ENCODE data around the gene PARM1. TPM values are rescaled to one million over a fixed set of nuclear protein-coding genes. Genes with fewer than 3 reads are reported as not detected.

The PARM1 gene
- total RNA-seq, 2 donors from 2014 or later = 88.9 to 231 TPM

- Histone ChIP-seq H3K4me1 (peaks cover 0 to 13% of the 10 kb centered on the region in 2 donors), H3K9me3 (peaks cover 0 to 10% of the 10 kb centered on the region in 2 donors), H3K27me3 (no peaks in the 10 kb centered on the region), H3K27ac (no peak overlapping the region), H3K4me3 (no peak overlapping the region), H3K36me3 (peaks cover 19% of the 10 kb centered on the region)
- TF ChIP-seq CTCF (IDR thresholded peaks at IDR 0.05) = no peak
- DNase-seq (ENCODE audit: low spot score) = no peak
Measured at GRCh38 chr4:75009138-75009537, 76.2 kb downstream of the PARM1 start.

DNA sequence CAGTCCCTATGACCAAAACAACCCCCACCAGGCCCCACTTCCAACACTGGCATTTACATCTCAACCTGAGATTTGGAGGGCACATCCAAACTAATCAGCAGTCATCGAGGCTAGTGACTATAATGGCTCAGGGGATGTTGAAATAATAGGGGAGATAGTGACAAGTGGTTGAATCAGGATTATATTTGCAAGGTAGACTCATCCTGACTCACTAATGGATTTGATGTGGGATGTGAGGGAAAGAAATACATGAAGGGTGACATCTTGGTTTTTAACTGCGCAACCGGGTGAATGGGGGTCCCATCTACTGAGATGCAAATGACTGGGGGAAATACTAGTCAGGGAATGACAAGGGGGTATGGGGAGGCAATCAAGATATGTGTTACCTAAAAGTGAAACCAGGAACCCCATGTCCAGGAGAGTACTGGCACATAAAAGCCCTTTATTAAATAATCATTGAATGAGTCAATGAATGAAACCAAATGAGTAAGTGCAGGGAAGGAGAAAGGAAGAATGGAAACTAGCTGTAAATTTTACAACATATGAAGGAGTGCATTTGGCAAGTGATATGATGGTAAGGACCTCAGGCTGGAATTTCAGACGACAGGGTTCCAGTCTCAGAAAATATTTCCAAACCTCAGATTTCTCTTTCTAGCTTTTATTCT, 78.3 kb downstream of the PARM1 start:
- DNase-seq (ENCODE audit: low spot score) = no peak
- no peak for TF ChIP-seq CTCF (IDR thresholded peaks at IDR 0.05)
- peaks cover 0 to 3% of the 10 kb centered on the region in 2 donors for H3K4me1 ChIP-seq
- H3K27ac ChIP-seq = no peak overlapping the region
- H3K4me3 ChIP-seq = no peak overlapping the region
- H3K36me3 ChIP-seq = peaks cover 21% of the 10 kb centered on the region
- H3K9me3 ChIP-seq = peaks cover 0 to 10% of the 10 kb centered on the region in 2 donors
- H3K27me3 ChIP-seq = no peaks in the 10 kb centered on the region

DNA sequence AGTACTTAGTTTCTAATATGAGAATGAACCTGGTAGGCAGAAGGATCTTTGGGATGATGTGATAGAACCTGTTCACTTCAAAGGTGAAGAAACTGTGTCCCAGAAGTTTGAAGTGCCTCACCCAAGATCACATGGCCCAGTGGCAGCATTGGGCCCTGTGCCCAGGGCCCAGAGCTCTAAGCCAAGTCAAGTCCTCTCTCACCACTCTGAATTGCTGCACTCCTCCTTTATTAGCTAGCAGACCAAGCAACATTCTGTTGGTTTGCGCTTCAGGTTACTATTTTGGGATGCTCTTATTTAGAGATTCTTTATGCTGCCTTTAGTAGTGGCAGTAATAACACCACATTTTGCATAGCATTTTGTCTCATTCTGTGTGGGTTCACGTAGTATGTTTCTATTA, 82.7 kb downstream of the PARM1 start:
- Histone ChIP-seq H3K27me3 (no peaks in the 10 kb centered on the region), H3K4me1 (peaks cover 0 to 16% of the 10 kb centered on the region in 2 donors), H3K9me3 (no peaks in the 10 kb centered on the region), H3K4me3 (no peak overlapping the region), H3K27ac (peak overlapping the region; percentile 39 to 68), H3K36me3 (peaks cover 21% of the 10 kb centered on the region)
- no peak for DNase-seq (ENCODE audit: low spot score)
- TF ChIP-seq CTCF (IDR thresholded peaks at IDR 0.05) = no peak

- Histone ChIP-seq H3K27ac (peak overlapping the region; percentile 39 to 68), H3K4me1 (peaks cover 0 to 16% of the 10 kb centered on the region in 2 donors), H3K27me3 (no peaks in the 10 kb centered on the region), H3K36me3 (peaks cover 21% of the 10 kb centered on the region), H3K4me3 (no peak overlapping the region), H3K9me3 (no peaks in the 10 kb centered on the region)
- TF ChIP-seq CTCF (IDR thresholded peaks at IDR 0.05) = no peak
- no peak for DNase-seq (ENCODE audit: low spot score)
Measured at GRCh38 chr4:75016472-75016871, 83.6 kb downstream of the PARM1 start.

DNA sequence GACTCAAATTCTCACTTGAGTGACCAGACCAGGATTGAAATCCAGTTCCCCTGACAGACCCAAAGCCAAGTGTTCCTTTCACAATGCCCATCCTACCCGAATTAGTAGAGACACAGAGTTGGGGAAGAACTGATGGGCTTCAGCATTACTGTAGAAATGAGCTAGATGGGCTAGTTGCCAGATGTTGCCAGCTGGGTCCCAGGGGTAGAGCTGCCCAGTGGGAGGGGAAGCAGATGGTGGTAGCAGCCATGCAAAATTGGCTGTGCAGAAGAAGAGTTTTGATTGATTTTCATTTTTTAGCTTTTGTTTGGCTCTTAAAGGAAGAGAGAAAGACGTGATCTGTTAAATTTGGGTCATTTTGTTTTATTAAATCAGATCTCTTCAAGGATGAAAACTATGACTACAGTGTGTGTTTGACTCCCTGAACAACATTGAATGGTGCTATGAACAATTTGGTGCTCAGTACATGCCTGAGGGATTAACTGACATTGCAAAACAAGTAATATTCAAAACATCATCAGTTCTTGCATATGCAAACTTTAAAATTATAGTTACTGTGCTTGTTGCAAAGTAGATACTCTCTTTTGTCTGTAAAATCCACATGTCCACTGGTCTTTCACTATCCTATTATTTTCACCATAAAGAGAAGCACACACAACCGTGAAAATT, 86.0 kb downstream of the PARM1 start:
- Histone ChIP-seq H3K9me3 (no peaks in the 10 kb centered on the region), H3K27me3 (no peaks in the 10 kb centered on the region), H3K4me3 (no peak overlapping the region), H3K4me1 (peaks cover 0 to 16% of the 10 kb centered on the region in 2 donors), H3K27ac (no peak overlapping the region), H3K36me3 (peaks cover 4% of the 10 kb centered on the region)
- TF ChIP-seq CTCF (IDR thresholded peaks at IDR 0.05) = no peak
- DNase-seq (ENCODE audit: low spot score) = no peak

Measured in right atrium auricular region (tissue), 2 donors.